GM23338 (cell line): ENCODE data around the gene PBOV1. TPM values are rescaled to one million over a fixed set of nuclear protein-coding genes. Genes with fewer than 3 reads are reported as not detected.

Experiments
- ATAC-seq: fragments of 200-7000 bp; cut with Tn5 transposase; 3 replicates; pipeline ENCODE4 v1.9.1; 2020
- DNase-seq: peaks from one replicate; pipeline ENCODE4 v3.0.0-alpha.2; 2015; ENCODE audit warnings: low spot score
- H2AFZ ChIP-seq: fragments of 200-600 bp; sonication (generic); 2 replicates; pipeline ENCODE4 v1.8.0; 2016; ENCODE audit warnings: antibody characterized with exemption, mild to moderate bottlenecking, moderate library complexity
- H3F3A ChIP-seq: fragments of 200-600 bp; sonication (generic); replicated peaks from 2 replicates; pipeline ENCODE4 v1.8.0; 2017; ENCODE audit warnings: antibody characterized with exemption, mixed run types, low read depth
- H3K27ac ChIP-seq: fragments of 200-600 bp; sonication (generic); 2 replicates; pipeline ENCODE4 v1.6.1; 2016; ENCODE audit warnings: low read depth
- H3K27me3 ChIP-seq: fragments of 200-600 bp; sonication (generic); 2 replicates; pipeline ENCODE4 v1.8.0; 2016; ENCODE audit warnings: mild to moderate bottlenecking, mixed run types, moderate library complexity; ENCODE audit not compliant: insufficient read depth
- H3K36me3 ChIP-seq: fragments of 200-600 bp; sonication (generic); 2 replicates; pipeline ENCODE4 v1.8.0; 2016; ENCODE audit warnings: mild to moderate bottlenecking; ENCODE audit not compliant: insufficient read depth
- H3K4me1 ChIP-seq: fragments of 200-600 bp; sonication (generic); 2 replicates; pipeline ENCODE4 v1.8.0; 2016; ENCODE audit warnings: mild to moderate bottlenecking, moderate library complexity; ENCODE audit not compliant: insufficient read depth
- H3K4me2 ChIP-seq: fragments of 200-600 bp; sonication (generic); 2 replicates; pipeline ENCODE4 v1.7.1; 2017; ENCODE audit warnings: mixed run types
- H3K4me3 ChIP-seq: fragments of 200-600 bp; sonication (generic); 2 replicates; pipeline ENCODE4 v1.6.1; 2016; ENCODE audit warnings: mixed run types
- H3K79me2 ChIP-seq: fragments of 200-600 bp; sonication (generic); replicated peaks from 2 replicates; pipeline ENCODE4 v1.8.0; 2017; ENCODE audit warnings: mild to moderate bottlenecking; ENCODE audit not compliant: insufficient read depth
- H3K9me2 ChIP-seq: fragments of 200-600 bp; sonication (generic); 2 replicates; pipeline ENCODE4 v1.8.0; 2017; ENCODE audit not compliant: insufficient read depth
- H4K20me1 ChIP-seq: fragments of 200-600 bp; sonication (generic); replicated peaks from 2 replicates; pipeline ENCODE4 v1.8.0; 2017; ENCODE audit warnings: mild to moderate bottlenecking; ENCODE audit not compliant: insufficient read depth
- H3K27ac Mint-ChIP-seq: 2 replicates; pipeline ENCODE4 v1.8.0; 2020; ENCODE audit warnings: inconsistent platforms, mild to moderate bottlenecking, moderate library complexity, mixed read lengths
- H3K27me3 Mint-ChIP-seq: 3 replicates; pipeline ENCODE4 v1.8.0; 2022; ENCODE audit warnings: low read depth, mild to moderate bottlenecking, moderate library complexity, mixed read lengths, inconsistent platforms; ENCODE audit not compliant: insufficient read depth, poor library complexity
- H3K36me3 Mint-ChIP-seq: 3 replicates; pipeline ENCODE4 v1.8.0; 2021; ENCODE audit warnings: low read depth, mild to moderate bottlenecking, inconsistent platforms, moderate library complexity, mixed read lengths
- H3K4me1 Mint-ChIP-seq: 3 replicates; pipeline ENCODE4 v1.8.0; 2020; ENCODE audit warnings: mild to moderate bottlenecking, inconsistent platforms, mixed read lengths
- H3K4me3 Mint-ChIP-seq: 3 replicates; pipeline ENCODE4 v1.8.0; 2021; ENCODE audit warnings: moderate library complexity, mild to moderate bottlenecking, inconsistent platforms, mixed read lengths
- H3K9me3 Mint-ChIP-seq: 3 replicates; pipeline ENCODE4 v1.8.0; 2020; ENCODE audit warnings: moderate library complexity, mild to moderate bottlenecking, inconsistent platforms, mixed read lengths
- CREB1 ChIP-seq: fragments of 250-450 bp; sonication (Bioruptor Pico); IDR thresholded peaks from 2 replicates; pipeline ENCODE4 v1.5.0; 2020; ENCODE audit warnings: low read depth, mild to moderate bottlenecking, moderate library complexity
- ETS1 ChIP-seq: IDR thresholded peaks from 2 replicates; pipeline ENCODE4 v1.6.1; 2016; ENCODE audit warnings: antibody characterized with exemption
- EZH2 ChIP-seq: fragments of 200-600 bp; sonication (generic); IDR thresholded peaks from one replicate; pipeline ENCODE4 v1.8.0; 2017; ENCODE audit warnings: antibody characterized with exemption, mild to moderate bottlenecking, low read depth; ENCODE audit not compliant: unreplicated experiment
- JUNB ChIP-seq: IDR thresholded peaks from one replicate; pipeline ENCODE4 v1.6.1; 2016; ENCODE audit warnings: antibody characterized with exemption; ENCODE audit not compliant: unreplicated experiment
- POLR2AphosphoS5 ChIP-seq: IDR thresholded peaks from 2 replicates; pipeline ENCODE4 v1.6.1; 2016; ENCODE audit warnings: antibody characterized with exemption, low read depth
- STAT1 ChIP-seq: IDR thresholded peaks from one replicate; pipeline ENCODE4 v1.6.1; 2016; ENCODE audit warnings: antibody characterized with exemption; ENCODE audit not compliant: unreplicated experiment
- ZNF114 ChIP-seq: fragments of 250-450 bp; sonication (Bioruptor Pico); IDR thresholded peaks from 2 replicates; pipeline ENCODE4 v1.5.0; 2020; ENCODE audit warnings: mild to moderate bottlenecking, moderate library complexity
- ZNF462 ChIP-seq: fragments of 250-450 bp; sonication (Bioruptor Pico); IDR thresholded peaks from 2 replicates; pipeline ENCODE4 v1.5.0; 2020; ENCODE audit warnings: mild to moderate bottlenecking, moderate library complexity
- polyA plus RNA-seq: library from polyadenylated mRNA; unstranded; fragments of >200 nt; fragmentation: Nextera tagmentation; extraction: Ambion mirVana; gene quantifications from 2 replicates; pipeline ENCODE4 v1.2.1, GENCODE V29; 2016
- total RNA-seq: library from RNA; depleted of rRNA; stranded (reverse); fragments of >200 nt; shearing (Covaris generic); gene quantifications from 2 replicates; pipeline ENCODE4 v1.2.3, GENCODE V29; 2014
- TF ChIP-seq, protein P1 (sequence below), 2 experiments: fragments of 200-600 bp in 1 of 2; sonication (generic) in 1 of 2; conservative IDR thresholded peaks; 2 replicates each; pipeline versions ENCODE4 v1.5.1 to v1.6.1; 2016 to 2017; ENCODE audit warnings: antibody characterized with exemption in 2 of 2, low read depth in 2 of 2, mild to moderate bottlenecking in 2 of 2, moderate library complexity in 1 of 2
- TF ChIP-seq, protein P2 (sequence below): IDR thresholded peaks from one replicate; pipeline ENCODE4 v1.6.1; 2018; ENCODE audit warnings: antibody characterized with exemption; ENCODE audit not compliant: unreplicated experiment

PBOV1 gene
- total and polyA plus RNA-seq, 2 experiments from 2014 or later, result not detected

DNA sequence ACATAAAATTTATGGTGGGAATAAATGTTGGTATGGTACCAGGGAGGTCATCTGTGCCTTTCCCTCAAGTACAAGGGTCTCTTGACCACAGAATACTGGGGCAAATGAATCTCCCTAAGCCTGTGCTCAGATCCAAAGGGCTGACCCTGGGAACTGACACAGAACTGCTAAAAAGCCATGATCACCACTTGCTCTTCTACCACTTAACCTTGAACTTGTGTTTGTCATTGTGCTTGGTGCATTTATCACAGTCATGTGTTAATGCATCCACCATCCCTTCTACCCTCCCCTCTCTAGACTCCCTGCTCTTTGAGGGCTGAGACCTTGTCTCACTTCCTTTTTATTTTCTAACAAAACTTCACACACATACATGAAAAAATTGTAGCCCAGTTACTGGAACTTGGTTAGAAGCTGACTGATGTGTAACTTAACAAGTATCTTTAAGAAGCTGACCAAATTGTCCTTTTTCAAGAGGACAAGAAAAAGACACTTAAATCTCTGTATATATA lies 46.1 kb upstream of the PBOV1 start:
- no peaks in the 10 kb centered on the region for H3K4me1 Mint-ChIP-seq
- H3K4me3 ChIP-seq, result no peak overlapping the region
- no peaks in the 10 kb centered on the region for H3K36me3 ChIP-seq
- H3K27me3 Mint-ChIP-seq, result peaks cover 3% of the 10 kb centered on the region
- no peaks in the 10 kb centered on the region for H3K9me2 ChIP-seq
- H3K4me2 ChIP-seq, result no peak overlapping the region
- no peaks in the 10 kb centered on the region for H3K27me3 ChIP-seq
- no peak overlapping the region for H3K4me3 Mint-ChIP-seq
- H3K36me3 Mint-ChIP-seq, result peaks cover 12% of the 10 kb centered on the region
- no peak overlapping the region for H3K27ac ChIP-seq
- H3F3A ChIP-seq, result no peaks in the 10 kb centered on the region
- H3K27ac Mint-ChIP-seq, result no peak overlapping the region
- no peaks in the 10 kb centered on the region for H3K4me1 ChIP-seq
- no peaks in the 10 kb centered on the region for H4K20me1 ChIP-seq
- no peaks in the 10 kb centered on the region for H3K9me3 Mint-ChIP-seq
- no peak for TF ChIP-seq ETS1
- TF ChIP-seq ZNF114 (CRISPR knock-in tag), result no peak
- TF ChIP-seq JUNB, result no peak
- TF ChIP-seq STAT1, result no peak
- no peak for TF ChIP-seq EZH2
- TF ChIP-seq, protein P1, sequence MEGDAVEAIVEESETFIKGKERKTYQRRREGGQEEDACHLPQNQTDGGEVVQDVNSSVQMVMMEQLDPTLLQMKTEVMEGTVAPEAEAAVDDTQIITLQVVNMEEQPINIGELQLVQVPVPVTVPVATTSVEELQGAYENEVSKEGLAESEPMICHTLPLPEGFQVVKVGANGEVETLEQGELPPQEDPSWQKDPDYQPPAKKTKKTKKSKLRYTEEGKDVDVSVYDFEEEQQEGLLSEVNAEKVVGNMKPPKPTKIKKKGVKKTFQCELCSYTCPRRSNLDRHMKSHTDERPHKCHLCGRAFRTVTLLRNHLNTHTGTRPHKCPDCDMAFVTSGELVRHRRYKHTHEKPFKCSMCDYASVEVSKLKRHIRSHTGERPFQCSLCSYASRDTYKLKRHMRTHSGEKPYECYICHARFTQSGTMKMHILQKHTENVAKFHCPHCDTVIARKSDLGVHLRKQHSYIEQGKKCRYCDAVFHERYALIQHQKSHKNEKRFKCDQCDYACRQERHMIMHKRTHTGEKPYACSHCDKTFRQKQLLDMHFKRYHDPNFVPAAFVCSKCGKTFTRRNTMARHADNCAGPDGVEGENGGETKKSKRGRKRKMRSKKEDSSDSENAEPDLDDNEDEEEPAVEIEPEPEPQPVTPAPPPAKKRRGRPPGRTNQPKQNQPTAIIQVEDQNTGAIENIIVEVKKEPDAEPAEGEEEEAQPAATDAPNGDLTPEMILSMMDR (conservative IDR thresholded peaks at IDR 0.05; ENCODE audit: low read depth in 2 of 2), result no peak
- no peak for TF ChIP-seq POLR2AphosphoS5
- TF ChIP-seq, protein P2, sequence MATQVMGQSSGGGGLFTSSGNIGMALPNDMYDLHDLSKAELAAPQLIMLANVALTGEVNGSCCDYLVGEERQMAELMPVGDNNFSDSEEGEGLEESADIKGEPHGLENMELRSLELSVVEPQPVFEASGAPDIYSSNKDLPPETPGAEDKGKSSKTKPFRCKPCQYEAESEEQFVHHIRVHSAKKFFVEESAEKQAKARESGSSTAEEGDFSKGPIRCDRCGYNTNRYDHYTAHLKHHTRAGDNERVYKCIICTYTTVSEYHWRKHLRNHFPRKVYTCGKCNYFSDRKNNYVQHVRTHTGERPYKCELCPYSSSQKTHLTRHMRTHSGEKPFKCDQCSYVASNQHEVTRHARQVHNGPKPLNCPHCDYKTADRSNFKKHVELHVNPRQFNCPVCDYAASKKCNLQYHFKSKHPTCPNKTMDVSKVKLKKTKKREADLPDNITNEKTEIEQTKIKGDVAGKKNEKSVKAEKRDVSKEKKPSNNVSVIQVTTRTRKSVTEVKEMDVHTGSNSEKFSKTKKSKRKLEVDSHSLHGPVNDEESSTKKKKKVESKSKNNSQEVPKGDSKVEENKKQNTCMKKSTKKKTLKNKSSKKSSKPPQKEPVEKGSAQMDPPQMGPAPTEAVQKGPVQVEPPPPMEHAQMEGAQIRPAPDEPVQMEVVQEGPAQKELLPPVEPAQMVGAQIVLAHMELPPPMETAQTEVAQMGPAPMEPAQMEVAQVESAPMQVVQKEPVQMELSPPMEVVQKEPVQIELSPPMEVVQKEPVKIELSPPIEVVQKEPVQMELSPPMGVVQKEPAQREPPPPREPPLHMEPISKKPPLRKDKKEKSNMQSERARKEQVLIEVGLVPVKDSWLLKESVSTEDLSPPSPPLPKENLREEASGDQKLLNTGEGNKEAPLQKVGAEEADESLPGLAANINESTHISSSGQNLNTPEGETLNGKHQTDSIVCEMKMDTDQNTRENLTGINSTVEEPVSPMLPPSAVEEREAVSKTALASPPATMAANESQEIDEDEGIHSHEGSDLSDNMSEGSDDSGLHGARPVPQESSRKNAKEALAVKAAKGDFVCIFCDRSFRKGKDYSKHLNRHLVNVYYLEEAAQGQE, result no peak
- TF ChIP-seq ZNF462, result no peak
- TF ChIP-seq CREB1 (CRISPR knock-in tag), result no peak
- no peak overlapping the region for H2AFZ ChIP-seq
- no peaks in the 10 kb centered on the region for H3K79me2 ChIP-seq
- DNase-seq (no peak), ATAC-seq (no peak)
